Measurements from ENCODE around the gene KCTD2. TPM values are rescaled to one million over a fixed set of nuclear protein-coding genes. Genes with fewer than 3 reads are reported as not detected.
A peak's percentile ranks its signal among the peaks of the same experiment; 100 is the strongest.

KCTD2 gene
- total and polyA plus RNA-seq, 9 of the 15 experiments (the other 6 are each of a cell fraction or from before 2014, with no cell fraction given) = 1.7 to 32.9 (median 15.8) TPM

DNA sequence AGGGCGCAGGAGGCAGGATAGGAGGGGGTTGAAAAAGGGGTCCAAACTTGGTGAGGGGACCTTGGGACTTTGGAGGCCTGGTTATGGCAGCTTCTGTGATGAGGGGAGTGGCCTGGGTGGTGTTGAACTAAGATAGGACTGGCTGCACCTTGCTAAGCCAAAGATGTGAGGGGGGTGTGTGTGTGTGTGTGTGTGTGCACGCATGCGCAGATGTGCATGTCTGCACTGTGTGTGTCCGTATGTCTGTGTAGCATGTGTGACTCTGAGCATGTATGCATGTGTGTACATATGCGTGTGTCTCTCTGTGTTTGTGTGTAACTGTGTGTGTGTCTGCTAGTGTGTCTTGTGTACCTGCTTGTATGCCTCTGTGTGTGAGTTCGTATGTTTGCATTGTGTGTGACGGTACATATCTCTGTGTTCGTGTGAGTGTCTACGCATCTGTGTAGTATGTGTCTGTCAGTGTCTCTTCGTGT is 44.9 kb downstream of the KCTD2 start (continued):
- no peak for TF ChIP-seq CREB1 (IDR thresholded peaks at IDR 0.05)
- TF ChIP-seq CREB1 (CRISPR knock-in tag; IDR thresholded peaks at IDR 0.05) = peak; percentile 45; the same call in 1 of the 2 replicates
- TF ChIP-seq POLR2B (IDR thresholded peaks at IDR 0.05; ENCODE audit: low read depth, partially characterized antibody) = peak; percentile 32
- TF ChIP-seq TGIF2 (CRISPR knock-in tag; IDR thresholded peaks at IDR 0.05) = no peak
- TF ChIP-seq LCOR (CRISPR knock-in tag; IDR thresholded peaks at IDR 0.05) = no peak
- TF ChIP-seq CREBBP (IDR thresholded peaks at IDR 0.05; ENCODE audit: low read depth, low read length) = no peak
- 0 out of 2 replicates have a peak, but pooled peaks have one; percentile 11 for TF ChIP-seq ATF7 (IDR thresholded peaks at IDR 0.05)
- no peak for TF ChIP-seq ETV1 (tag; conservative IDR thresholded peaks at IDR 0.05; ENCODE audit: low read depth)
- TF ChIP-seq, protein P1, sequence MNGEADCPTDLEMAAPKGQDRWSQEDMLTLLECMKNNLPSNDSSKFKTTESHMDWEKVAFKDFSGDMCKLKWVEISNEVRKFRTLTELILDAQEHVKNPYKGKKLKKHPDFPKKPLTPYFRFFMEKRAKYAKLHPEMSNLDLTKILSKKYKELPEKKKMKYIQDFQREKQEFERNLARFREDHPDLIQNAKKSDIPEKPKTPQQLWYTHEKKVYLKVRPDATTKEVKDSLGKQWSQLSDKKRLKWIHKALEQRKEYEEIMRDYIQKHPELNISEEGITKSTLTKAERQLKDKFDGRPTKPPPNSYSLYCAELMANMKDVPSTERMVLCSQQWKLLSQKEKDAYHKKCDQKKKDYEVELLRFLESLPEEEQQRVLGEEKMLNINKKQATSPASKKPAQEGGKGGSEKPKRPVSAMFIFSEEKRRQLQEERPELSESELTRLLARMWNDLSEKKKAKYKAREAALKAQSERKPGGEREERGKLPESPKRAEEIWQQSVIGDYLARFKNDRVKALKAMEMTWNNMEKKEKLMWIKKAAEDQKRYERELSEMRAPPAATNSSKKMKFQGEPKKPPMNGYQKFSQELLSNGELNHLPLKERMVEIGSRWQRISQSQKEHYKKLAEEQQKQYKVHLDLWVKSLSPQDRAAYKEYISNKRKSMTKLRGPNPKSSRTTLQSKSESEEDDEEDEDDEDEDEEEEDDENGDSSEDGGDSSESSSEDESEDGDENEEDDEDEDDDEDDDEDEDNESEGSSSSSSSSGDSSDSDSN (IDR thresholded peaks at IDR 0.05; ENCODE audit: borderline replicate concordance in 1 of 2, low read depth in 2 of 2, low read length in 2 of 2) = no peak
- TF ChIP-seq PTBP1 (IDR thresholded peaks at IDR 0.05; ENCODE audit: low read depth, low read length) = no peak
- no peak for TF ChIP-seq ZFP1 (CRISPR knock-in tag; IDR thresholded peaks at IDR 0.05)
- no peak for TF ChIP-seq HMG20A (CRISPR knock-in tag; conservative IDR thresholded peaks at IDR 0.05)
- no peak for TF ChIP-seq KLF16 (IDR thresholded peaks at IDR 0.05)
- TF ChIP-seq RBM14 (IDR thresholded peaks at IDR 0.05; ENCODE audit: borderline replicate concordance, insufficient read depth, low read depth, low read length) = no peak
- TF ChIP-seq SPI1 (IDR thresholded peaks at IDR 0.05; ENCODE audit: borderline replicate concordance, low read depth, low read length) = no peak
- no peak for TF ChIP-seq TAF1 (IDR thresholded peaks at IDR 0.05; ENCODE audit: control insufficient read depth, extremely low read depth, insufficient read depth, low read length, severe bottlenecking)
- no peak for TF ChIP-seq FUS (optimal IDR thresholded peaks at IDR 0.05; ENCODE audit: low read depth, low read length)
- TF ChIP-seq, protein P2, sequence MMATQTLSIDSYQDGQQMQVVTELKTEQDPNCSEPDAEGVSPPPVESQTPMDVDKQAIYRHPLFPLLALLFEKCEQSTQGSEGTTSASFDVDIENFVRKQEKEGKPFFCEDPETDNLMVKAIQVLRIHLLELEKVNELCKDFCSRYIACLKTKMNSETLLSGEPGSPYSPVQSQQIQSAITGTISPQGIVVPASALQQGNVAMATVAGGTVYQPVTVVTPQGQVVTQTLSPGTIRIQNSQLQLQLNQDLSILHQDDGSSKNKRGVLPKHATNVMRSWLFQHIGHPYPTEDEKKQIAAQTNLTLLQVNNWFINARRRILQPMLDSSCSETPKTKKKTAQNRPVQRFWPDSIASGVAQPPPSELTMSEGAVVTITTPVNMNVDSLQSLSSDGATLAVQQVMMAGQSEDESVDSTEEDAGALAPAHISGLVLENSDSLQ (IDR thresholded peaks at IDR 0.05) = no peak
